Activated CD4-positive, alpha-beta T cell treated with anti-CD3 and anti-CD28 coated beads, Interleukin-10, Interleukin-2, amounts not matched to agents 100 ng/mL and 50 ng/mL, durations not matched to agents 16 hours and 8 hours (primary cell): Measurements from ENCODE around the gene TAGLN2.

Experiments used
- DNase-seq: peaks from one replicate; pipeline ENCODE4 v3.0.0-alpha.2; 2020

The TAGLN2 gene

GRCh38 chr1:159935305-159935704 is 10.0 kb upstream of the TAGLN2 start:
- no peak for DNase-seq

GRCh38 chr1:159934136-159935039 is 9.1 kb upstream of the TAGLN2 start:
- DNase-seq, result no peak

- DNase-seq, result no peak
These were observed 8.0 kb upstream of the TAGLN2 start for GRCh38 chr1:159933347-159933746.

GRCh38 chr1:159932296-159933285 is 7.3 kb upstream of the TAGLN2 start:
- no peak for DNase-seq

GRCh38 chr1:159931795-159932173 is 6.5 kb upstream of the TAGLN2 start:
- no peak for DNase-seq

GRCh38 chr1:159931101-159931794 is 5.9 kb upstream of the TAGLN2 start:
- no peak for DNase-seq

- no peak for DNase-seq
These were observed 5.3 kb upstream of the TAGLN2 start for GRCh38 chr1:159930634-159931033.

- no peak for DNase-seq
These were observed 4.9 kb upstream of the TAGLN2 start for GRCh38 chr1:159930216-159930615.

- DNase-seq, result no peak
These were observed 4.1 kb upstream of the TAGLN2 start for GRCh38 chr1:159929155-159930051.

- no peak for DNase-seq
These were observed 3.3 kb upstream of the TAGLN2 start for GRCh38 chr1:159928491-159929050.

GRCh38 chr1:159927849-159928431 is 2.6 kb upstream of the TAGLN2 start:
- DNase-seq, result no peak

GRCh38 chr1:159927211-159927848 is 2.0 kb upstream of the TAGLN2 start:
- DNase-seq, result no peak

- no peak for DNase-seq
These were observed 392 bp upstream of the TAGLN2 start for GRCh38 chr1:159925719-159926078.

GRCh38 chr1:159924025-159924790 is 1.1 kb downstream of the TAGLN2 start:
- DNase-seq, result peak; percentile 72

- peak; percentile 84 for DNase-seq
These were observed 1.9 kb downstream of the TAGLN2 start for GRCh38 chr1:159923203-159924024.

- no peak for DNase-seq
These were observed 2.6 kb downstream of the TAGLN2 start for GRCh38 chr1:159922511-159923202.

GRCh38 chr1:159921700-159922504 is 3.4 kb downstream of the TAGLN2 start:
- DNase-seq, result peak; percentile 28
